Testis (tissue), 3 donors: ENCODE measurements around the gene C1orf56. TPM values are rescaled to one million over a fixed set of nuclear protein-coding genes. Genes with fewer than 3 reads are reported as not detected.
A peak's percentile ranks its signal among the peaks of the same experiment; 100 is the strongest.

Experiments
- DNase-seq: peaks from one replicate; pipeline ENCODE4 v3.0.0-alpha.2; 2019
- H3K27ac ChIP-seq, 2 donors: fragments of 200-600 bp; sonication (generic); one replicate each; pipeline ENCODE4 v1.5.1; 2019
- H3K27me3 ChIP-seq: fragments of 200-600 bp; sonication (generic); one replicate; pipeline ENCODE4 v1.5.1; 2019
- H3K36me3 ChIP-seq: fragments of 200-600 bp; sonication (generic); one replicate; pipeline ENCODE4 v1.5.1; 2017; ENCODE audit warnings: low read depth; ENCODE audit errors: missing control alignments
- H3K4me1 ChIP-seq: fragments of 200-600 bp; sonication (generic); one replicate; pipeline ENCODE4 v1.5.1; 2019
- H3K4me3 ChIP-seq, 2 donors: fragments of 200-600 bp; sonication (generic); one replicate each; pipeline ENCODE4 v1.5.1; 2017 to 2019
- H3K9me3 ChIP-seq: fragments of 200-600 bp; sonication (generic); one replicate; pipeline ENCODE4 v1.5.1; 2017
- CTCF ChIP-seq, 3 experiments: fragments of 450-650 bp in 2 of 3; fragments of 200-600 bp in 1 of 3; sonication (generic) in 1 of 3; IDR thresholded peaks; one replicate each; pipeline ENCODE4 v1.5.1; 2016 to 2019; ENCODE audit warnings: antibody characterized with exemption in 3 of 3, mild to moderate bottlenecking in 2 of 3, moderate library complexity in 1 of 3
- POLR2A ChIP-seq: fragments of 450-650 bp; IDR thresholded peaks from one replicate; pipeline ENCODE4 v1.6.1; 2017; ENCODE audit warnings: antibody characterized with exemption, mild to moderate bottlenecking, moderate library complexity
- whole genome bisulfite sequencing, 2 donors: methylation state at CpG; one replicate each; pipeline ENCODE4 v1.1.5; 2018; 5-methylcytosine and 5-hydroxymethylcytosine counted together
- intact Hi-C: fragments of 100-400 bp; cut with DNase I; formaldehyde crosslinking; loops from one replicate; pipeline ENCODE4 v1.15.1; 2023; ENCODE audit warnings: low total_unique reads
- polyA plus RNA-seq: library from polyadenylated mRNA; stranded (reverse); fragments of 350-450 nt; fragmentation: Illumina TruSeq; extraction: RNeasy Lipid Tissue Mini Kit (QIAGEN cat#74804); gene quantifications from one replicate; pipeline ENCODE4 v1.2.3, GENCODE V29; 2014; ENCODE audit warnings: low read depth, low replicate concordance; ENCODE audit not compliant: insufficient read depth
- total RNA-seq, 2 donors: library from RNA; depleted of rRNA; stranded (reverse); fragments of >200 nt; gene quantifications; one replicate each; pipeline ENCODE4 v1.2.3, GENCODE V29; 2016

The C1orf56 gene
- total and polyA plus RNA-seq, 3 donors from 2014 or later = 57.3 to 145 (median 78.4) TPM

GRCh38 chr1:151056149-151056548 lies 8.6 kb downstream of the C1orf56 start:
- Histone ChIP-seq H3K4me3 (no peak overlapping the region), H3K4me1 (peaks cover 30% of the 10 kb centered on the region), H3K27me3 (no peaks in the 10 kb centered on the region), H3K36me3 (no peaks in the 10 kb centered on the region), H3K27ac (peak overlapping the region in 1 of 2 donors; percentile 5), H3K9me3 (no peaks in the 10 kb centered on the region)
- intact Hi-C loops = no loop called here
- WGBS, 2 donors = 43 to 52% methylated on average over 2 of the region's 2 CpGs
- TF ChIP-seq CTCF (IDR thresholded peaks at IDR 0.05) (no peak), POLR2A (no peak)
- no peak for DNase-seq

- peak; percentile 24 for DNase-seq
- Histone ChIP-seq H3K4me3 (peak overlapping the region; percentile 83 to 98), H3K9me3 (no peaks in the 10 kb centered on the region), H3K27ac (peak overlapping the region; percentile 92 to 94), H3K27me3 (no peaks in the 10 kb centered on the region), H3K36me3 (no peaks in the 10 kb centered on the region), H3K4me1 (peaks cover 30% of the 10 kb centered on the region)
- no peak for TF ChIP-seq POLR2A
- TF ChIP-seq CTCF (IDR thresholded peaks at IDR 0.05) = no peak
- intact Hi-C loops = no loop called here
- WGBS, 2 donors = 0 to 4% methylated on average over 4 to 10 of the region's 10 CpGs
These were observed 11.1 kb downstream of the C1orf56 start for GRCh38 chr1:151058692-151059091.

DNA sequence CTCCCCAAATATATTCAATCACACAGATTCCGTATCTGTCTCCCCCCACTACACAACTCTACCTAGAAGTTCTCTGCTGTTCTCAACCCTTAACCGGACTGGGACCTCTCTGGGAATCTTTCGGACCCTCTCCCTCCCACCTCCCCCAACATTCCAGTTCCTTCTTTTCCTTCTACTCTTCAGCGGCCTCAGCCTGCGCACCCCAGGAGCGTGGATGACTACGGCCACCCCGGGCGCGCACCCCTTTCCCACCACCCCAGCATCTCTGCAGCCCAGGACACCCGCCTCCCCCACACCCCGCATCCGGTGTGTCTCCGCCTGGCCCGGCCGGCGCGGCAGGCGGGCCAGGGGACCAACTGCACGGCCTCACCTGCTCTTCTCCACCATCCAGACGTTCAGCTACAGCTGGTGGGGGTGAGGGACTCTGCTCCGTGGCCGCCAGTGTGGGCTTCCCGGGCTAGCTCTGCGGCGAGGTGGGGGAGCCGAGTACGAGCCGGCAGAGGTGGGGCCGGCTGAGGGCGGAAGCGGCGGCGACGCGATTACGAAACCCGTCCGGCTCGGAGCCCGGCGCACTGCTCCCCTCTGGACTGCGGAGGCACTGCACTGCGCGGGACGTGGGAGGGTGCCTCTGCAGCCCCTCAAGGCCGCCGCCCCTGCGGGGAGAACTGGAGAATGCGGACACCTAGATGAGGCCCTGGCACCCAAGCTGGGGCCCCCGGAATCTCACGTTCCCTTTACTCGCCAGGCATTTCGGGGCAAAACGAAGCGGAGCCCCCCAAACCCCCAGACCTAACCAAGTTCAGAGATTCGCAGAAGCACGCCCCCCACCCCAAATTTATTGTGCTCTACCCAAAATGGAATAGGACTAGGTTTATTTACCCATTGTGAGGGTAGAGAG lies 11.8 kb downstream of the C1orf56 start, which contains the start of gene CDC42SE1:
Gene CDC42SE1, minus strand, starts transcription at position 514 of the 898 bp plus-strand sequence. CDS start 3,892 bp downstream, outside the sequence.
- Histone ChIP-seq H3K4me3 (peak within 1 kb of the TSS; percentile 83 to 98), H3K27me3 (no peaks in the 10 kb centered on the region), H3K27ac (peak within 1 kb of the TSS; percentile 92 to 94), H3K9me3 (no peaks in the 10 kb centered on the region), H3K36me3 (no peaks in the 10 kb centered on the region), H3K4me1 (peaks cover 30% of the 10 kb centered on the region)
- TF ChIP-seq POLR2A (no peak), CTCF (IDR thresholded peaks at IDR 0.05) (peak; percentile 78 to 82 (median 79))
- DNase-seq = peak; percentile 83
- intact Hi-C loops = no loop called here
- WGBS, 2 donors = 0% methylated on average over 28 to 57 of the region's 58 CpGs

- WGBS, 2 donors = 0 to 1% methylated on average over 15 of the region's 15 CpGs
- Histone ChIP-seq H3K27me3 (no peaks in the 10 kb centered on the region), H3K4me3 (peak within 1 kb of the TSS; percentile 83 to 98), H3K4me1 (peaks cover 30% of the 10 kb centered on the region), H3K27ac (peak within 1 kb of the TSS; percentile 92 to 94), H3K36me3 (no peaks in the 10 kb centered on the region), H3K9me3 (no peaks in the 10 kb centered on the region)
- TF ChIP-seq POLR2A (no peak), CTCF (IDR thresholded peaks at IDR 0.05) (no peak)
- intact Hi-C loops = no loop called here
- DNase-seq = peak; percentile 61
These were observed 12.6 kb downstream of the C1orf56 start, which contains the start of gene MLLT11 for GRCh38 chr1:151060007-151060656. MLLT11 (plus strand) TSS chr1:151060397; CDS start chr1:151067225, 6,828 bp downstream.
